HEK293 (cell line): ENCODE data around the gene ZNF488.

ENCODE experiments used
- CTCF ChIA-PET: fragments of 350-600 bp; formaldehyde crosslinking; extraction: SDS; loops from one replicate; lab custom pipeline; 2021; ENCODE audit warnings: antibody characterized with exemption; lab: Yijun Ruan, JAX
- POLR2A ChIA-PET: fragments of 300-600 bp; formaldehyde crosslinking; extraction: SDS; loops from one replicate; lab custom pipeline; 2020; ENCODE audit warnings: antibody characterized with exemption, inconsistent platforms; lab: Yijun Ruan, JAX
- H3K27ac ChIP-seq: fragments of 200-500 bp; sonication (Bioruptor generic); 2 replicates; pipeline ENCODE4 v1.5.1; 2014; ENCODE audit warnings: low read depth, low read length, control low read depth, inconsistent platforms; ENCODE audit errors: extremely low read depth
- H3K36me3 ChIP-seq, 2 experiments: fragments of 200-500 bp in 1 of 2; sonication (Bioruptor generic) in 1 of 2; 1 replicate in 1 of 2; 2 replicates in 1 of 2; pipeline ENCODE4 v1.5.1; 2014 to 2017; ENCODE audit warnings: inconsistent platforms in 2 of 2, low read length in 2 of 2; ENCODE audit not compliant: control insufficient read depth in 2 of 2, insufficient read depth in 1 of 2
- H3K4me1 ChIP-seq: fragments of 200-500 bp; sonication (Bioruptor generic); 2 replicates; pipeline ENCODE4 v1.5.1; 2014; ENCODE audit warnings: mild to moderate bottlenecking, low read length, inconsistent platforms; ENCODE audit not compliant: control insufficient read depth, insufficient read depth
- H3K4me3 ChIP-seq: 2 replicates; pipeline ENCODE4 v1.5.1; 2011; ENCODE audit warnings: low read depth, mild to moderate bottlenecking, control low read depth, low read length, moderate library complexity
- H3K9me3 ChIP-seq: fragments of 200-500 bp; sonication (Bioruptor generic); 2 replicates; pipeline ENCODE4 v1.5.1; 2014; ENCODE audit warnings: low read depth, low read length, inconsistent platforms; ENCODE audit not compliant: control insufficient read depth, insufficient read depth
- GLI2 ChIP-seq: fragments of 450-650 bp; formaldehyde crosslinking; IDR thresholded peaks from 2 replicates; pipeline ENCODE4; 2017; ENCODE audit warnings: missing biosample characterization, missing genetic modification characterization, low read depth, borderline replicate concordance
- GLIS2 ChIP-seq: fragments of 450-650 bp; formaldehyde crosslinking; IDR thresholded peaks from 2 replicates; pipeline ENCODE4 v1.5.1; 2016; ENCODE audit warnings: missing biosample characterization, missing genetic modification characterization
- HOXA7 ChIP-seq: sonication (generic); formaldehyde crosslinking; IDR thresholded peaks from 2 replicates; pipeline ENCODE4 v1.8.1; 2022; ENCODE audit warnings: missing genetic modification reagents, borderline replicate concordance
- HOXD13 ChIP-seq: sonication (generic); formaldehyde crosslinking; IDR thresholded peaks from 2 replicates; pipeline ENCODE4 v1.8.0; 2022; ENCODE audit warnings: missing genetic modification reagents, borderline replicate concordance
- KLF8 ChIP-seq: fragments of 450-650 bp; formaldehyde crosslinking; IDR thresholded peaks from 2 replicates; pipeline ENCODE4 v1.5.1; 2016; ENCODE audit warnings: missing biosample characterization, missing genetic modification characterization
- MZF1 ChIP-seq: fragments of 450-650 bp; formaldehyde crosslinking; IDR thresholded peaks from 2 replicates; pipeline ENCODE4 v1.5.1; 2017; ENCODE audit warnings: missing biosample characterization, missing genetic modification characterization, borderline replicate concordance
- PRDM6 ChIP-seq: fragments of 450-650 bp; formaldehyde crosslinking; IDR thresholded peaks from 2 replicates; pipeline ENCODE4 v1.5.1; 2017; ENCODE audit warnings: missing biosample characterization, missing genetic modification characterization
- SCRT2 ChIP-seq: fragments of 450-650 bp; formaldehyde crosslinking; IDR thresholded peaks from 2 replicates; pipeline ENCODE4 v1.5.1; 2016; ENCODE audit warnings: missing biosample characterization, missing genetic modification characterization
- TRIM28 ChIP-seq: IDR thresholded peaks from 2 replicates; pipeline ENCODE4 v1.6.1; 2011; ENCODE audit warnings: low read length, control low read depth, borderline replicate concordance
- ZBTB1 ChIP-seq: fragments of 450-650 bp; formaldehyde crosslinking; IDR thresholded peaks from 2 replicates; pipeline ENCODE4 v1.5.1; 2016; ENCODE audit warnings: missing biosample characterization, missing genetic modification characterization
- ZBTB48 ChIP-seq: fragments of 450-650 bp; formaldehyde crosslinking; IDR thresholded peaks from 2 replicates; pipeline ENCODE4 v1.5.1; 2016; ENCODE audit warnings: missing biosample characterization, missing genetic modification characterization
- ZNF155 ChIP-seq: fragments of 450-650 bp; formaldehyde crosslinking; IDR thresholded peaks from 2 replicates; pipeline ENCODE4 v1.5.1; 2016; ENCODE audit warnings: missing biosample characterization, missing genetic modification characterization
- ZNF19 ChIP-seq: fragments of 450-650 bp; formaldehyde crosslinking; IDR thresholded peaks from 2 replicates; pipeline ENCODE4; 2016; ENCODE audit warnings: missing biosample characterization, missing genetic modification characterization, low read depth
- ZNF239 ChIP-seq: fragments of 450-650 bp; formaldehyde crosslinking; IDR thresholded peaks from 2 replicates; pipeline ENCODE4 v1.5.1; 2016; ENCODE audit warnings: missing biosample characterization, missing genetic modification characterization
- ZNF394 ChIP-seq: fragments of 450-650 bp; formaldehyde crosslinking; IDR thresholded peaks from 2 replicates; pipeline ENCODE4 v1.5.1; 2016; ENCODE audit warnings: missing biosample characterization, missing genetic modification characterization, mild to moderate bottlenecking, moderate library complexity, borderline replicate concordance
- ZNF416 ChIP-seq: fragments of 450-650 bp; formaldehyde crosslinking; IDR thresholded peaks from 2 replicates; pipeline ENCODE4 v1.5.1; 2016; ENCODE audit warnings: missing biosample characterization, missing genetic modification characterization
- ZNF423 ChIP-seq: fragments of 450-650 bp; formaldehyde crosslinking; IDR thresholded peaks from 2 replicates; pipeline ENCODE4 v1.5.1; 2016; ENCODE audit warnings: missing biosample characterization, missing genetic modification characterization
- ZNF654 ChIP-seq: fragments of 450-650 bp; formaldehyde crosslinking; IDR thresholded peaks from 2 replicates; pipeline ENCODE4 v1.5.1; 2016; ENCODE audit warnings: low read depth, missing biosample characterization, missing genetic modification characterization
- ZNF670 ChIP-seq: fragments of 450-650 bp; formaldehyde crosslinking; IDR thresholded peaks from 2 replicates; pipeline ENCODE4 v1.5.1; 2016; ENCODE audit warnings: missing biosample characterization, missing genetic modification characterization, low read depth
- ZNF792 ChIP-seq: fragments of 450-650 bp; formaldehyde crosslinking; IDR thresholded peaks from 2 replicates; pipeline ENCODE4 v1.5.1; 2016; ENCODE audit warnings: missing biosample characterization, missing genetic modification characterization
- ZNF837 ChIP-seq: fragments of 450-650 bp; formaldehyde crosslinking; IDR thresholded peaks from 2 replicates; pipeline ENCODE4 v1.5.1; 2016; ENCODE audit warnings: missing biosample characterization, missing genetic modification characterization
- TF ChIP-seq, protein P1 (sequence below): fragments of 450-650 bp; formaldehyde crosslinking; IDR thresholded peaks from 2 replicates; pipeline ENCODE4; 2016; ENCODE audit warnings: missing biosample characterization, missing genetic modification characterization

ZNF488 gene

DNA sequence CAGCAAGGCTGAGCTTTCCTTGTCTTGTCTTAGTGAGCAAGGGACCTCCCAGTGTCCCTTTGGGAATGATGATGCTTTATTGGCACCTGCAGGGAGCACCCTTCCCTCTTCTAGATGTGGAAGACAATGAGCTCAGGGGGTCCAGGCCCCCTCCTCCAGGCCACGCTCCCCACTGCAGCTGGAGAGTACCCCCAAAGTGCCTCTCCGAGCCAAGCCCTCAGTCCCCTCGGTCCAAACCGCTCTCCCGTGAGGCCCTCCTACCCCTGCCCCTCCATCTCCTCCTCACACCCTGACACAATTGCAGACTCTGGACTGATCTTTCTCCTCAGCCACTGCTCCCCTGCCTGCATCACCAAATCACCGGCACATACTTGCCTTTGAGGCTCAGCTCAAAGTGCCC, 19.2 kb downstream of the ZNF488 start (continued):
- TF ChIP-seq HOXD13 (CRISPR knock-in tag), result no peak
- TF ChIP-seq, all 188 proteins: peak for 0

DNA sequence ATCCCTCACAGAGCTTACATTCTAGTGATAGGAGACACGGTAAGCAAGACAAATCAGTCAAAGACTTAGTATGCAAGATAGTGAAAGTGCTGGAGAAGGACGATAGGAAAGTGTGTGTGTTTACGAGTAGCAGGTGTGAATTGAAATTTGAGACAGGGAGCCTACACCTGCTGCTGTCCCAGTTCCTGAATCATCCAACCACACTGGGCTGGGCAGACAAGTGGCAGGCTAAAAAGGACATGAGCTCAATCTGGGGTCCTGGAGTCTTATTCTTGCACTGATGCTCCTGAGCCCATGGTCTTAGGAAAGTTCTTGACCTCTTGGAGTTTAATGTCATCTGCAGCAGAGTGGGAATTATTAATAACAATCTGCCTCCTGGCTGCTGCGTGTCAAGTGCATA, 19.7 kb downstream of the ZNF488 start:
- ChIA-PET CTCF (interaction anchor here (0.7 to 1.7 kb wide), 4 partner anchors 10 to 340 kb away, joined by 3 to 8 read pairs (median 4); no protein-coding TSS in a partner anchor), POLR2A (interaction anchor here (1.5 kb wide), 1 partner anchor 20 kb away, joined by 5 read pairs; the partner anchor contains the start of gene ZNF488)
- TF ChIP-seq SCRT2 (tag by site-specific recombination) (peak; percentile 68; the same call in 1 of the 2 replicates), MZF1 (tag by site-specific recombination) (no peak), GLI2 (tag by site-specific recombination) (no peak), ZNF792 (tag by site-specific recombination) (no peak)
- TF ChIP-seq, protein P1, sequence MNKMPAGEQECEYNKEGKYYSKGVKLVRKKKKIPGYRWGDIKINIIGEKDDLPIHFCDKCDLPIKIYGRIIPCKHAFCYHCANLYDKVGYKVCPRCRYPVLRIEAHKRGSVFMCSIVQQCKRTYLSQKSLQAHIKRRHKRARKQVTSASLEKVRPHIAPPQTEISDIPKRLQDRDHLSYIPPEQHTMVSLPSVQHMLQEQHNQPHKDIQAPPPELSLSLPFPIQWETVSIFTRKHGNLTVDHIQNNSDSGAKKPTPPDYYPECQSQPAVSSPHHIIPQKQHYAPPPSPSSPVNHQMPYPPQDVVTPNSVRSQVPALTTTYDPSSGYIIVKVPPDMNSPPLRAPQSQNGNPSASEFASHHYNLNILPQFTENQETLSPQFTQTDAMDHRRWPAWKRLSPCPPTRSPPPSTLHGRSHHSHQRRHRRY, result no peak
- Histone ChIP-seq H3K9me3 (no peaks in the 10 kb centered on the region), H3K27ac (no peak overlapping the region), H3K4me3 (no peak overlapping the region), H3K36me3 (no peaks in the 10 kb centered on the region), H3K4me1 (no peaks in the 10 kb centered on the region)

GRCh38 chr10:47363781-47364180, 20.3 kb downstream of the ZNF488 start:
- no peaks in the 10 kb centered on the region for H3K4me1 ChIP-seq
- no peaks in the 10 kb centered on the region for H3K9me3 ChIP-seq
- POLR2A ChIA-PET, result interaction anchor here (1.5 kb wide), 1 partner anchor 20 kb away, joined by 5 read pairs; the partner anchor contains the start of gene ZNF488
- H3K27ac ChIP-seq, result no peak overlapping the region
- H3K4me3 ChIP-seq, result no peak overlapping the region
- TF ChIP-seq ZNF155, result no peak
- no peak for TF ChIP-seq KLF8 (tag by site-specific recombination)
- no peak for TF ChIP-seq ZNF19
- no peak for TF ChIP-seq ZNF654 (tag by site-specific recombination)
- TF ChIP-seq HOXD13 (CRISPR knock-in tag), result no peak
- no peak for TF ChIP-seq GLIS2 (tag by site-specific recombination)
- TF ChIP-seq ZNF416 (tag by site-specific recombination), result no peak
- no peak for TF ChIP-seq ZNF423 (tag by site-specific recombination)
- TF ChIP-seq ZNF239 (tag by site-specific recombination), result no peak
- TF ChIP-seq PRDM6 (tag by site-specific recombination), result no peak
- no peak for TF ChIP-seq ZNF670 (tag by site-specific recombination)
- no peak for TF ChIP-seq ZBTB48 (tag by site-specific recombination)
- TF ChIP-seq ZNF837 (tag by site-specific recombination), result no peak
- no peak for TF ChIP-seq HOXA7
- no peak for TF ChIP-seq TRIM28
- no peak for TF ChIP-seq ZNF394 (tag by site-specific recombination)
- no peak for TF ChIP-seq ZBTB1 (tag by site-specific recombination)
- TF ChIP-seq, all 188 proteins: peak for 0
- H3K36me3 ChIP-seq, result no peaks in the 10 kb centered on the region
- CTCF ChIA-PET, result interaction anchor here (0.8 to 1.7 kb wide), 3 partner anchors 23 to 339 kb away, joined by 3 to 8 read pairs (median 5); no protein-coding TSS in a partner anchor
